ENCODE measurements around the gene VAMP8. TPM values are rescaled to one million over a fixed set of nuclear protein-coding genes. Genes with fewer than 3 reads are reported as not detected.
"Not testable (repeated sequence)": the region's sequence is repeated elsewhere in the genome, so short reads cannot be mapped to it uniquely, and the experiment has no call there.

VAMP8 gene
- total RNA-seq, 1 donor from 2014 or later: 152 TPM

DNA sequence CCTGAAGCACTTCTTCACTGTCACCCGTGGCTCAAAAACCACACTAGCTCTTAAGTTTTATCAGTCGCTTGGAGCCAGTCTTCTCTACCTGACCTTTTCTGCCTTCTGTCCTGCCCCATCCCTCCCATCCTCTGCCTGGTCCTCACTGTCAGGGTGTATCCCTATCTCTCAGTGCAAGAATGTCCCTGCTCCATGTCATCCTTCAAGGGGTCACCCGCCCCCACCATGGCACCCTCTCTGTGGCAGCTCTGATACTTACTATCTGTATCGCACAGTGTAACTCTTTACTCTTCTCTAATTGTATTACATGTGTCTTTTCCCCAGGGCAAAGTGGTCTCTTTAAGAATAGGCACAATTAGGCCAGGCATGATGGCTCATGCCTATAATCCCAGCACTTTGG, 11.3 kb downstream of the VAMP8 start:
- H3K4me3 ChIP-seq (ENCODE audit: low read depth, low read length): no peak overlapping the region
- DNase-seq (ENCODE audit: low read depth): no peak
- TF ChIP-seq, protein P1, sequence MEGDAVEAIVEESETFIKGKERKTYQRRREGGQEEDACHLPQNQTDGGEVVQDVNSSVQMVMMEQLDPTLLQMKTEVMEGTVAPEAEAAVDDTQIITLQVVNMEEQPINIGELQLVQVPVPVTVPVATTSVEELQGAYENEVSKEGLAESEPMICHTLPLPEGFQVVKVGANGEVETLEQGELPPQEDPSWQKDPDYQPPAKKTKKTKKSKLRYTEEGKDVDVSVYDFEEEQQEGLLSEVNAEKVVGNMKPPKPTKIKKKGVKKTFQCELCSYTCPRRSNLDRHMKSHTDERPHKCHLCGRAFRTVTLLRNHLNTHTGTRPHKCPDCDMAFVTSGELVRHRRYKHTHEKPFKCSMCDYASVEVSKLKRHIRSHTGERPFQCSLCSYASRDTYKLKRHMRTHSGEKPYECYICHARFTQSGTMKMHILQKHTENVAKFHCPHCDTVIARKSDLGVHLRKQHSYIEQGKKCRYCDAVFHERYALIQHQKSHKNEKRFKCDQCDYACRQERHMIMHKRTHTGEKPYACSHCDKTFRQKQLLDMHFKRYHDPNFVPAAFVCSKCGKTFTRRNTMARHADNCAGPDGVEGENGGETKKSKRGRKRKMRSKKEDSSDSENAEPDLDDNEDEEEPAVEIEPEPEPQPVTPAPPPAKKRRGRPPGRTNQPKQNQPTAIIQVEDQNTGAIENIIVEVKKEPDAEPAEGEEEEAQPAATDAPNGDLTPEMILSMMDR (conservative IDR thresholded peaks at IDR 0.05; ENCODE audit: low read depth, low read length): no peak

DNA sequence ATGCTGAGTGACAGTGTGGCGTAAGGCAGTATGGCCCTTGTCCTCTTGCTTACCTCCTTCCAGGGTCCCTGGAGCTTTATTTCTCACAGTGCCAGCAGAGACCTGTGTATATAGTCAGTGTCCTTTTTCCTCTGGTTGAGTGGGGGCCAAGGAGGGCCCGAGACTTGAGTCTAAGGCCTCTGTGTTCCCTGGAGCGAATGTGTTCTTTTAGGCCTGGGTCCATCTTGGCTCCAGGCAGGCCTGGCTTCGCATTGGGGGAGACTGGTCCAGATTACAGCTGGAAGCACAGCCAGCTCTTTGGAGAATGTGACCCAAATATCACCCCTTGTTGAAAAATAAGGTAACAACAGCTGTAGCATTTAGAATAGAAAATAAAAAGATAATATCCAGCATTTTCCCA, 11.8 kb downstream of the VAMP8 start:
- no peak for DNase-seq (ENCODE audit: low read depth)
- H3K4me3 ChIP-seq (ENCODE audit: low read depth, low read length): no peak overlapping the region
- TF ChIP-seq, protein P1 (conservative IDR thresholded peaks at IDR 0.05; ENCODE audit: low read depth, low read length): no peak

DNA sequence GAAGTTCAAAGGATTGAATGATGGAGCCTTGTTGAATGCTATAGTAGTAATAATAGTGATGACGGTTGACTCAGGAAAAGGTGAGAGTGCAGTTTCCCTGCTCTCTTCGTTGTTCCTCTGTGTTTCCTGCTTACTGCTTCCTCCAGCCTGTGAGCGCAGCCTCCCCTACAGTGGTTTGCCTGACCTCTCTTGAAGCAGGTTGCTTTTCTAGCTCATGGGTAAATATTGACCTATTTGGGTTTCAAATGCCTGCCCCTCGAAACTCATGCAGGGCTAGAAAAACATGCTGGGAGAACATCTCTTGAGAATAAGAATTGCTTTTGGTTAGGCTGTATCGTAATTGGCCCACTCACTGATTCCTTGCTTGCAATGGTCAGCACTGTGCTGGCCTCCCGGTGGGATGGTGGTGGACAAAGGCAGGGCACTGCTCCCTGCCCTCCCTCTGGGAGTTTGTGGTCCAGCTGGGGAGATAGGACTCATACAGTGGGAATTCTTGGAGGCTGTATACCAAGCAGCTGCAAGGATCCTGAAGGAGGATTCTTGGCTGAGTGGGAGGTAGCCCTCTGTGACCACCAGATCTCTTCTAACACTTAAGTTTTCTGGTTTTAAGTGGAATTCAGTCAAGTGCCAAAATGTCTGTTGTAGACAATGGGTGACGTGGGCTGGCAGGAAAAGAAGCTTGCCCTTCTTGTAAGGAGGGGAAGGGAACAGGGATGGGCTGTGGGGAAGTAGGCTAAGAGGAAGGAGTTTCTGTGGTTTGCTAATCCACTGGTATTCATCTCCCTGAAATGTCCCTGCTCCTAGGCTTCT, 12.8 kb downstream of the VAMP8 start:
- TF ChIP-seq, protein P1 (conservative IDR thresholded peaks at IDR 0.05; ENCODE audit: low read depth, low read length): no peak
- DNase-seq (ENCODE audit: low read depth): no peak

GRCh38 chr2:85590950-85591349, 13.6 kb downstream of the VAMP8 start:
- H3K4me3 ChIP-seq (ENCODE audit: low read depth, low read length): no peak overlapping the region
- no peak for DNase-seq (ENCODE audit: low read depth)
- TF ChIP-seq, protein P1 (conservative IDR thresholded peaks at IDR 0.05; ENCODE audit: low read depth, low read length): no peak

More for the DNA sequence above, 12.8 kb downstream of the VAMP8 start:
- no peak overlapping the region for H3K4me3 ChIP-seq (ENCODE audit: low read depth, low read length)

DNA sequence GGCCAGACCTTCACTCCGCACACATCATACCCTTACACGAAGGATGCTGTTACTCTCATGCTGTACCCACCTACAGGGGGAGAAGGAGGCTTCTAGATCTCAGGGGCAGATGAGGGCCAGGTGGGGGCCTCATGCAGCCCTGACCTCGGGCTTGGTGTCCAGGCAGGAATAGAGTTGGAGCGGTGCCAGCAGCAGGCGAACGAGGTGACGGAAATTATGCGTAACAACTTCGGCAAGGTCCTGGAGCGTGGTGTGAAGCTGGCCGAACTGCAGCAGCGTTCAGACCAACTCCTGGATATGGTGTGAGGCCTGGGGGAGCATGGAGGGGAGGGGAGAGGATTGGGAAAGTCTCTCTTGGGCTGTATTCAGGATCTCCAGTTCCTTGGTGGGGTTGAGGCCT, 14.2 kb downstream of the VAMP8 start:
- TF ChIP-seq, protein P1 (conservative IDR thresholded peaks at IDR 0.05; ENCODE audit: low read depth, low read length): no peak
- no peak overlapping the region for H3K4me3 ChIP-seq (ENCODE audit: low read depth, low read length)
- DNase-seq (ENCODE audit: low read depth): no peak

- not testable (repeated sequence) for H3K4me3 ChIP-seq (ENCODE audit: low read depth, low read length); DNase-seq (ENCODE audit: low read depth)
Measured at GRCh38 chr2:85592299-85592698, 14.9 kb downstream of the VAMP8 start.

DNA sequence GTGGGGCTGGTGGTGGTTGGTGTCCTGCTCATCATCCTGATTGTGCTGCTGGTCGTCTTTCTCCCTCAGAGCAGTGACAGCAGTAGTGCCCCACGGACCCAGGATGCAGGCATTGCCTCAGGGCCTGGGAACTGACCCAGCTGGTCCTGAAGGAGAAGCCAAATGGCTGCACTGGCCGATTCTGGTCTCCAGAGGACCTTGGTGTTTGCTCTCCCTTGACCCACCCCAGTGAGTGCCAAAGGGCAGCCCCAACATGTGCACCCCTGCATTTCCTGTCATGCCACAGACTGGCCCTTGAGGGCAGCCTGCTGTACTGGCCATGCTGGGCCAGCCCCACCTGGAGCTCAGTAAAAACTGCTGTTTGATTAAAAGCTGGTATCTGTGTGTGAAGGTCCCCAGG, 15.6 kb downstream of the VAMP8 start:
- DNase-seq (ENCODE audit: low read depth): no peak
- no peak overlapping the region for H3K4me3 ChIP-seq (ENCODE audit: low read depth, low read length)
- TF ChIP-seq, protein P1 (conservative IDR thresholded peaks at IDR 0.05; ENCODE audit: low read depth, low read length): no peak
